H1 (cell line): ENCODE results near the gene YPEL5. TPM values are rescaled to one million over a fixed set of nuclear protein-coding genes. Genes with fewer than 3 reads are reported as not detected.

Experiments
- CTBP2 ChIP-seq: IDR thresholded peaks from 2 replicates; pipeline ENCODE4 v1.7.0; 2011; ENCODE audit warnings: borderline replicate concordance, mild to moderate bottlenecking, moderate library complexity, mixed read lengths, low read length; ENCODE audit not compliant: insufficient read depth, insufficient read length
- KDM1A ChIP-seq: fragments of 200-600, 300-600 bp; sonication (generic); IDR thresholded peaks from 2 replicates; pipeline ENCODE4 v1.7.1; 2016; ENCODE audit warnings: mild to moderate bottlenecking, low read length, borderline replicate concordance
- POLR2AphosphoS5 ChIP-seq: IDR thresholded peaks from 2 replicates; pipeline ENCODE4 v1.6.1; 2011; ENCODE audit warnings: low read depth, low read length
- TAF7 ChIP-seq: optimal IDR thresholded peaks from 2 replicates; pipeline ENCODE3; 2011; ENCODE audit warnings: low read depth, mild to moderate bottlenecking, inconsistent platforms, low read length, moderate library complexity, borderline replicate concordance
- polyA plus RNA-seq, 7 experiments: library from polyadenylated mRNA; depleted of rRNA in 3 of 7; stranded (reverse) in 5 of 7; unstranded in 2 of 7; fragments of >200 nt in 5 of 7; fragments of 200-250 nt in 2 of 7; gene quantifications; 1 replicate in 5 of 7; 2 replicates in 1 of 7; 4 replicates in 1 of 7; pipeline versions ENCODE4 v1.2.1 to v1.2.3, GENCODE V29; 2011 to 2013; ENCODE audit warnings: missing spikeins in 2 of 7, mixed read lengths in 2 of 7
- total RNA-seq: library from RNA; stranded (reverse); fragmentation: NEBNext Ultra II Directional; extraction: Animal tissue kit (Norgen Biotek cat#: 25700); gene quantifications from 2 replicates; pipeline ENCODE4 v1.2.1, GENCODE V29; 2021
- TF ChIP-seq, protein P1 (sequence below): fragments of 300-600 bp; sonication (generic); IDR thresholded peaks from 2 replicates; pipeline ENCODE4 v1.7.1; 2012; ENCODE audit warnings: low read length, moderate library complexity, mild to moderate bottlenecking, inconsistent platforms; ENCODE audit not compliant: insufficient replicate concordance

Gene YPEL5
- total and polyA plus RNA-seq, 2 of the 8 experiments (the other 6 are each of a cell fraction or from before 2014, with no cell fraction given), result 18.5 to 28.0 TPM

DNA sequence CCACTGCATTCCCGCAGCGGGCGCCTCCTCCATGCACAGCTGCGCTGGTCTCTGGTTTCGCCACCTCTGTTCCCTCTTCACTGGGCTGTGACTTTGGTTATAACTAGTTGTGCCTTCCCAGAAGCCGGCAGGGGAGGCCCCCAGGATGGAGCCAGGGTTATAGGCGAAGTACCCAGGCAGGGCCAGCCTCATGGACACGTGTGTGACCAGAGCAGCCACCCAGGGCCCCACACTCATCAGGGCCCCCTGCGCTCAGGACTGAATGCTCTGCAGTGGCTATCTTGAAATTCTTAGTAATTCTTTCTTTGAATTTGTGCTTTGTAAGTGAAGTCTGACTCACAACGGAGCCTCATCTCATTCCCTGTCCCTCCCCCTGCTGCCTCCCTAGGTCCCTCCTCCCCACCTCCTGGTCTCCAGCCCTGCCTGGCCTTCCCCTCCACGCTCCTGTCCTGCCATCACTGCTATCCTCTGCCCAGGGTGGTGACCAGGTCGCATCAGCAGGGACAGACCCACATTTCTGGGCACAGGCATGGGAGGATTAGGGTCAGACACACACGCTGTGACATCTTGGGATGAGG is 46.4 kb downstream of the YPEL5 start (continued):
- TF ChIP-seq, protein P1, sequence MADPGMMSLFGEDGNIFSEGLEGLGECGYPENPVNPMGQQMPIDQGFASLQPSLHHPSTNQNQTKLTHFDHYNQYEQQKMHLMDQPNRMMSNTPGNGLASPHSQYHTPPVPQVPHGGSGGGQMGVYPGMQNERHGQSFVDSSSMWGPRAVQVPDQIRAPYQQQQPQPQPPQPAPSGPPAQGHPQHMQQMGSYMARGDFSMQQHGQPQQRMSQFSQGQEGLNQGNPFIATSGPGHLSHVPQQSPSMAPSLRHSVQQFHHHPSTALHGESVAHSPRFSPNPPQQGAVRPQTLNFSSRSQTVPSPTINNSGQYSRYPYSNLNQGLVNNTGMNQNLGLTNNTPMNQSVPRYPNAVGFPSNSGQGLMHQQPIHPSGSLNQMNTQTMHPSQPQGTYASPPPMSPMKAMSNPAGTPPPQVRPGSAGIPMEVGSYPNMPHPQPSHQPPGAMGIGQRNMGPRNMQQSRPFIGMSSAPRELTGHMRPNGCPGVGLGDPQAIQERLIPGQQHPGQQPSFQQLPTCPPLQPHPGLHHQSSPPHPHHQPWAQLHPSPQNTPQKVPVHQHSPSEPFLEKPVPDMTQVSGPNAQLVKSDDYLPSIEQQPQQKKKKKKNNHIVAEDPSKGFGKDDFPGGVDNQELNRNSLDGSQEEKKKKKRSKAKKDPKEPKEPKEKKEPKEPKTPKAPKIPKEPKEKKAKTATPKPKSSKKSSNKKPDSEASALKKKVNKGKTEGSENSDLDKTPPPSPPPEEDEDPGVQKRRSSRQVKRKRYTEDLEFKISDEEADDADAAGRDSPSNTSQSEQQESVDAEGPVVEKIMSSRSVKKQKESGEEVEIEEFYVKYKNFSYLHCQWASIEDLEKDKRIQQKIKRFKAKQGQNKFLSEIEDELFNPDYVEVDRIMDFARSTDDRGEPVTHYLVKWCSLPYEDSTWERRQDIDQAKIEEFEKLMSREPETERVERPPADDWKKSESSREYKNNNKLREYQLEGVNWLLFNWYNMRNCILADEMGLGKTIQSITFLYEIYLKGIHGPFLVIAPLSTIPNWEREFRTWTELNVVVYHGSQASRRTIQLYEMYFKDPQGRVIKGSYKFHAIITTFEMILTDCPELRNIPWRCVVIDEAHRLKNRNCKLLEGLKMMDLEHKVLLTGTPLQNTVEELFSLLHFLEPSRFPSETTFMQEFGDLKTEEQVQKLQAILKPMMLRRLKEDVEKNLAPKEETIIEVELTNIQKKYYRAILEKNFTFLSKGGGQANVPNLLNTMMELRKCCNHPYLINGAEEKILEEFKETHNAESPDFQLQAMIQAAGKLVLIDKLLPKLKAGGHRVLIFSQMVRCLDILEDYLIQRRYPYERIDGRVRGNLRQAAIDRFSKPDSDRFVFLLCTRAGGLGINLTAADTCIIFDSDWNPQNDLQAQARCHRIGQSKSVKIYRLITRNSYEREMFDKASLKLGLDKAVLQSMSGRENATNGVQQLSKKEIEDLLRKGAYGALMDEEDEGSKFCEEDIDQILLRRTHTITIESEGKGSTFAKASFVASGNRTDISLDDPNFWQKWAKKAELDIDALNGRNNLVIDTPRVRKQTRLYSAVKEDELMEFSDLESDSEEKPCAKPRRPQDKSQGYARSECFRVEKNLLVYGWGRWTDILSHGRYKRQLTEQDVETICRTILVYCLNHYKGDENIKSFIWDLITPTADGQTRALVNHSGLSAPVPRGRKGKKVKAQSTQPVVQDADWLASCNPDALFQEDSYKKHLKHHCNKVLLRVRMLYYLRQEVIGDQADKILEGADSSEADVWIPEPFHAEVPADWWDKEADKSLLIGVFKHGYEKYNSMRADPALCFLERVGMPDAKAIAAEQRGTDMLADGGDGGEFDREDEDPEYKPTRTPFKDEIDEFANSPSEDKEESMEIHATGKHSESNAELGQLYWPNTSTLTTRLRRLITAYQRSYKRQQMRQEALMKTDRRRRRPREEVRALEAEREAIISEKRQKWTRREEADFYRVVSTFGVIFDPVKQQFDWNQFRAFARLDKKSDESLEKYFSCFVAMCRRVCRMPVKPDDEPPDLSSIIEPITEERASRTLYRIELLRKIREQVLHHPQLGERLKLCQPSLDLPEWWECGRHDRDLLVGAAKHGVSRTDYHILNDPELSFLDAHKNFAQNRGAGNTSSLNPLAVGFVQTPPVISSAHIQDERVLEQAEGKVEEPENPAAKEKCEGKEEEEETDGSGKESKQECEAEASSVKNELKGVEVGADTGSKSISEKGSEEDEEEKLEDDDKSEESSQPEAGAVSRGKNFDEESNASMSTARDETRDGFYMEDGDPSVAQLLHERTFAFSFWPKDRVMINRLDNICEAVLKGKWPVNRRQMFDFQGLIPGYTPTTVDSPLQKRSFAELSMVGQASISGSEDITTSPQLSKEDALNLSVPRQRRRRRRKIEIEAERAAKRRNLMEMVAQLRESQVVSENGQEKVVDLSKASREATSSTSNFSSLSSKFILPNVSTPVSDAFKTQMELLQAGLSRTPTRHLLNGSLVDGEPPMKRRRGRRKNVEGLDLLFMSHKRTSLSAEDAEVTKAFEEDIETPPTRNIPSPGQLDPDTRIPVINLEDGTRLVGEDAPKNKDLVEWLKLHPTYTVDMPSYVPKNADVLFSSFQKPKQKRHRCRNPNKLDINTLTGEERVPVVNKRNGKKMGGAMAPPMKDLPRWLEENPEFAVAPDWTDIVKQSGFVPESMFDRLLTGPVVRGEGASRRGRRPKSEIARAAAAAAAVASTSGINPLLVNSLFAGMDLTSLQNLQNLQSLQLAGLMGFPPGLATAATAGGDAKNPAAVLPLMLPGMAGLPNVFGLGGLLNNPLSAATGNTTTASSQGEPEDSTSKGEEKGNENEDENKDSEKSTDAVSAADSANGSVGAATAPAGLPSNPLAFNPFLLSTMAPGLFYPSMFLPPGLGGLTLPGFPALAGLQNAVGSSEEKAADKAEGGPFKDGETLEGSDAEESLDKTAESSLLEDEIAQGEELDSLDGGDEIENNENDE, result no peak
- TF ChIP-seq POLR2AphosphoS5 (no peak), TAF7 (no peak), KDM1A (no peak), CTBP2 (no peak)
